Neuron (in vitro differentiated cells): ENCODE results near the gene OSTF1.

Experiments
- H2AFZ ChIP-seq: one replicate; pipeline ENCODE4 v1.6.1; 2013; ENCODE audit warnings: low read depth, mild to moderate bottlenecking, inconsistent platforms, low read length, moderate library complexity
- H3K27me3 ChIP-seq: one replicate; pipeline ENCODE4 v1.6.1; 2013; ENCODE audit warnings: low read length; ENCODE audit not compliant: insufficient read depth
- H3K36me3 ChIP-seq: one replicate; pipeline ENCODE4 v1.6.1; 2013; ENCODE audit warnings: low read length; ENCODE audit not compliant: insufficient read depth
- H3K4me1 ChIP-seq: one replicate; pipeline ENCODE4 v1.6.1; 2013; ENCODE audit warnings: low read length; ENCODE audit not compliant: insufficient read depth
- H3K4me3 ChIP-seq: 2 replicates; pipeline ENCODE4 v1.5.1; 2013; ENCODE audit warnings: mild to moderate bottlenecking, low read length, moderate library complexity
- H3K9me3 ChIP-seq: one replicate; pipeline ENCODE4 v1.6.1; 2013; ENCODE audit warnings: low read length

The OSTF1 gene

GRCh38 chr9:75164573-75164972, 76.3 kb downstream of the OSTF1 start:
- Histone ChIP-seq H3K4me3 (no peak overlapping the region), H3K36me3 (no peaks in the 10 kb centered on the region), H3K9me3 (no peaks in the 10 kb centered on the region), H3K27me3 (no peaks in the 10 kb centered on the region), H2AFZ (no peak overlapping the region), H3K4me1 (no peaks in the 10 kb centered on the region)

- Histone ChIP-seq H3K27me3 (no peaks in the 10 kb centered on the region), H3K36me3 (no peaks in the 10 kb centered on the region), H3K4me1 (no peaks in the 10 kb centered on the region), H3K4me3 (no peak overlapping the region), H2AFZ (no peak overlapping the region), H3K9me3 (no peaks in the 10 kb centered on the region)
Observed at GRCh38 chr9:75167281-75167680, 79.0 kb downstream of the OSTF1 start.

DNA sequence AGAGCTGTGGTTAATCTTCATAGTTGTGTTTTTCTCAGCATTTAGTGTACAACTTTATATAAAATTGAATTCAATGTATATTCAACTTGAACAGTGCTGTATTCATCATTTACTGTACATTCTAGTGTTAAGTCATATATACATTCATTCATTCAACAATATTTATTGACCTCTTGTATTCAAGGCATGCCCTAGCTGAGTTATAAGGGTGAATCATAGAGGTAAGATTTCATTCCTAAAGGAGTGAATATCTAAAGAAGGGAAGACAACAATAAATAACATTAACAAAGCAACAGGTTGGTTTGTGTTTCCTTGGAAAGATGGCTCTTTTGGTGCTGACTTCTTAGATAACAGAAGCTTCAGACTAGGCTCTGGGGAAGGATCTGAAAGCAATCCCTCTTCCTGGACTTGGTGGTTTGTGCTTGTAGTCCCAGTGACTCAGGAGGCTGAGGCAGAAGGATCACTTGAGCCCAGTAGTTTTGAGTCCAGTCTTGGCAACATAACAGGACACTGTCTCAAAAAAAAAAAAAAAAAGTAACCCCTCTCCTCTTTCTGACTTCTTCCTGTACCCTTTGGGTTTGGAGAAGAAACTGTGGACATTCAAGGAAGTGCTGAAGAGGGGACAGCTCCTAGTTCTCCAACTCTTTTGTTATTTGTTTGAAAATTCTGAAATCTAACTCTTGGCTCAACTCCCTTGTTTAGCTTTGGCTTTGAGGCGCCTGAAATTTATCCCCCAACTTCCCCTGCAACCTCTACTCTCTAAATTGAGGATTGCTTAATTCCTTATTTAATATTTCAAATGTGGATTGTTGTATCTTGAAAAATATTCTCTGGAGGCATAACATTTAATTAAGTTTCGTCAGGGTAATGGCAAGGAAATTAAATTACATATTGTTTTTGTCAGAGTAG, 80.2 kb downstream of the OSTF1 start:
- H3K9me3 ChIP-seq, result no peaks in the 10 kb centered on the region
- no peak overlapping the region for H3K4me3 ChIP-seq
- no peaks in the 10 kb centered on the region for H3K36me3 ChIP-seq

GRCh38 chr9:75169623-75170022, 81.3 kb downstream of the OSTF1 start:
- H2AFZ ChIP-seq, result no peak overlapping the region
- no peak overlapping the region for H3K4me3 ChIP-seq
- H3K36me3 ChIP-seq, result no peaks in the 10 kb centered on the region
- H3K4me1 ChIP-seq, result no peaks in the 10 kb centered on the region
- H3K27me3 ChIP-seq, result no peaks in the 10 kb centered on the region
- H3K9me3 ChIP-seq, result no peaks in the 10 kb centered on the region

More for the DNA sequence above, 80.2 kb downstream of the OSTF1 start:
- H2AFZ ChIP-seq, result no peak overlapping the region
- H3K4me1 ChIP-seq, result no peaks in the 10 kb centered on the region
- H3K27me3 ChIP-seq, result no peaks in the 10 kb centered on the region

- H3K36me3 ChIP-seq, result no peaks in the 10 kb centered on the region
- no peak overlapping the region for H3K4me3 ChIP-seq
- no peaks in the 10 kb centered on the region for H3K27me3 ChIP-seq
- H2AFZ ChIP-seq, result no peak overlapping the region
- H3K4me1 ChIP-seq, result no peaks in the 10 kb centered on the region
- no peaks in the 10 kb centered on the region for H3K9me3 ChIP-seq
Observed at GRCh38 chr9:75170898-75171360, 82.6 kb downstream of the OSTF1 start.

DNA sequence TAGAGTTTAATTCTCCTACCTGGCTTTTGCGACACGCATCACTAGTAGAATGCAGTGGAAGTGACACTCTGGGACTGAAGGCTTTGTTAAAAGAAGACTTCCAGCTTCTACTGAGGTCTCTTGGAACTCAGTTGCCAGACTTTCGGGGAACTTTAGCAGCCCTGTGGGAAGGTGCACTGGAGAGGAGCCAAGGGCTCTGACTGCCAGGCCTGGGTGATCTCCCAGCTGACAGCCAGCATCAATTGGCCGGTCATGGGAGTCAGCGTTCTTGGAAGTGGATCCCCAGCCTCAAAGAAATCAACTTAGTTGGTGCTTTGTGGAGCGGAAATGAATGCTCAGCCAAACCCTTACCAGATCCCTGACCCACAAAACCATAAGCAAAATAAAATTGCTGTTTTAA, 87.1 kb downstream of the OSTF1 start:
- H3K9me3 ChIP-seq, result no peaks in the 10 kb centered on the region
- no peak overlapping the region for H2AFZ ChIP-seq
- H3K36me3 ChIP-seq, result no peaks in the 10 kb centered on the region
- no peaks in the 10 kb centered on the region for H3K27me3 ChIP-seq
- H3K4me1 ChIP-seq, result no peaks in the 10 kb centered on the region
- H3K4me3 ChIP-seq, result no peak overlapping the region

- H3K4me1 ChIP-seq, result no peaks in the 10 kb centered on the region
Observed at GRCh38 chr9:75176037-75176436, 87.7 kb downstream of the OSTF1 start.

DNA sequence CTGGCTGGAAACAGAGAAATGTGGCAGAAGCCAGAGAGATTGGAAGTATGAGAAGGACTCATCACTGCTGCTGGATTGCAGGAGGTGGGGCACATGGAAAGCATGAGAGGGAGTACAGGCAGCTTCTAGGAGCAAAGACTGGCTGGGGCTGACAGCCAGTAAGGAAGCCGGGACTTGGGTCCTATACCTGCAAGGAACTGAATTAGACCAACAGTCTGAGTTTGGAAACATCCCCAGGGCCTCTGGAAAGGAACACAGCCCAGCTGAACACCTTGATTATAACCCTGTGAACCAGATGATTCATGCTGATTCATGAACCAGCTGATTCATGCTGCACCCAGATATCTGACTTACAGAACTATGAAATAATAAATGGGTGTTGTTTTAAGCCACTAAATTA, 93.4 kb downstream of the OSTF1 start:
- Histone ChIP-seq H3K4me3 (no peak overlapping the region), H3K4me1 (no peaks in the 10 kb centered on the region), H3K9me3 (no peaks in the 10 kb centered on the region), H2AFZ (no peak overlapping the region), H3K36me3 (no peaks in the 10 kb centered on the region), H3K27me3 (no peaks in the 10 kb centered on the region)

More at GRCh38 chr9:75176037-75176436, 87.7 kb downstream of the OSTF1 start:
- Histone ChIP-seq H3K36me3 (no peaks in the 10 kb centered on the region), H2AFZ (no peak overlapping the region), H3K9me3 (no peaks in the 10 kb centered on the region), H3K4me3 (no peak overlapping the region), H3K27me3 (no peaks in the 10 kb centered on the region)

GRCh38 chr9:75183306-75183705, 95.0 kb downstream of the OSTF1 start:
- Histone ChIP-seq H2AFZ (no peak overlapping the region), H3K4me1 (no peaks in the 10 kb centered on the region), H3K27me3 (no peaks in the 10 kb centered on the region), H3K9me3 (no peaks in the 10 kb centered on the region), H3K36me3 (no peaks in the 10 kb centered on the region), H3K4me3 (no peak overlapping the region)

- Histone ChIP-seq H3K27me3 (no peaks in the 10 kb centered on the region), H3K9me3 (no peaks in the 10 kb centered on the region), H3K4me3 (no peak overlapping the region), H3K4me1 (no peaks in the 10 kb centered on the region), H2AFZ (no peak overlapping the region), H3K36me3 (no peaks in the 10 kb centered on the region)
Observed at GRCh38 chr9:75184471-75184870, 96.2 kb downstream of the OSTF1 start.

- Histone ChIP-seq H3K27me3 (no peaks in the 10 kb centered on the region), H3K9me3 (no peaks in the 10 kb centered on the region), H2AFZ (no peak overlapping the region), H3K4me1 (no peaks in the 10 kb centered on the region), H3K36me3 (no peaks in the 10 kb centered on the region), H3K4me3 (no peak overlapping the region)
Observed at GRCh38 chr9:75185585-75186170, 97.4 kb downstream of the OSTF1 start.

GRCh38 chr9:75186767-75187380, 98.6 kb downstream of the OSTF1 start:
- H3K36me3 ChIP-seq, result no peaks in the 10 kb centered on the region
- H3K4me1 ChIP-seq, result no peaks in the 10 kb centered on the region
- H3K9me3 ChIP-seq, result no peaks in the 10 kb centered on the region
- H3K27me3 ChIP-seq, result no peaks in the 10 kb centered on the region
- no peak overlapping the region for H2AFZ ChIP-seq
- H3K4me3 ChIP-seq, result no peak overlapping the region

- no peaks in the 10 kb centered on the region for H3K4me1 ChIP-seq
- no peak overlapping the region for H3K4me3 ChIP-seq
- no peak overlapping the region for H2AFZ ChIP-seq
- no peaks in the 10 kb centered on the region for H3K9me3 ChIP-seq
- H3K36me3 ChIP-seq, result no peaks in the 10 kb centered on the region
- no peaks in the 10 kb centered on the region for H3K27me3 ChIP-seq
Observed at GRCh38 chr9:75188756-75189155, 100.4 kb downstream of the OSTF1 start.
